HepG2 (cell line): Measurements from ENCODE around the gene PIP4K2B. TPM values are rescaled to one million over a fixed set of nuclear protein-coding genes. Genes with fewer than 3 reads are reported as not detected.

Experiments used
- microRNA-seq: library from miRNA; unstranded; fragments of <30 nt; microRNA quantifications from one replicate; pipeline ENCODE4, GENCODE V29; 2020
- polyA plus RNA-seq, 8 experiments: library from polyadenylated mRNA; depleted of rRNA in 3 of 8; stranded (reverse) in 7 of 8; unstranded in 1 of 8; fragments of >200 nt; fragmentation: Illumina TruSeq in 4 of 8; extraction: Trizol in 4 of 8; gene quantifications; 2 replicates each; pipeline versions ENCODE4 v1.2.1 to v1.2.3, GENCODE V29; 2011 to 2016; ENCODE audit warnings: low read depth in 4 of 8, missing spikeins in 1 of 8, mixed read lengths in 1 of 8; ENCODE audit not compliant: insufficient read depth in 1 of 8
- small RNA-seq, 3 experiments: library from RNA; depleted of rRNA; stranded (forward); fragments of <200 nt; gene quantifications; one replicate each; pipeline ENCODE3, GENCODE V24; 2012; ENCODE audit warnings: low read depth in 2 of 3, low replicate concordance in 1 of 3; ENCODE audit not compliant: insufficient read length in 3 of 3, insufficient read depth in 2 of 3
- total RNA-seq, 5 experiments: library from RNA; depleted of rRNA; stranded (reverse); fragments of >200 nt; fragmentation: Illumina TruSeq; extraction: Trizol; gene quantifications; 2 replicates each; pipeline ENCODE4 v1.2.3, GENCODE V29; 2016; ENCODE audit warnings: low read depth in 1 of 5
- TF ChIP-seq, protein P1 (sequence below): sonication (generic); formaldehyde crosslinking; IDR thresholded peaks from 2 replicates; pipeline ENCODE4 v1.4.0; 2020; ENCODE audit warnings: mild to moderate bottlenecking, missing genetic modification reagents

Gene PIP4K2B
- total and polyA plus RNA-seq, 2 of the 13 experiments (the other 11 are each of a cell fraction or from before 2014, with no cell fraction given) = 20.4 to 54.0 TPM

GRCh38 chr17:38716368-38717005 is 82.9 kb downstream of the PIP4K2B start (continued):
- TF ChIP-seq, protein P1, sequence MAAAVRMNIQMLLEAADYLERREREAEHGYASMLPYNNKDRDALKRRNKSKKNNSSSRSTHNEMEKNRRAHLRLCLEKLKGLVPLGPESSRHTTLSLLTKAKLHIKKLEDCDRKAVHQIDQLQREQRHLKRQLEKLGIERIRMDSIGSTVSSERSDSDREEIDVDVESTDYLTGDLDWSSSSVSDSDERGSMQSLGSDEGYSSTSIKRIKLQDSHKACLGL (CRISPR knock-in tag) = no peak

Small RNAs within 50 kb of the gene (microRNA-seq; reads per million reads assigned to microRNA genes)
- gene MIR4726 = 6.5 reads per million, percentile 38 among the genes with 10 or more reads in this experiment
- 0.51 reads per million for gene MIR4727

Small RNAs within 50 kb of the gene (small RNA-seq; reads per million reads assigned to genes)
- 0 reads per million in 3 experiments for gene MIR4726
- 0.10 to 0.97 (median 0.33) reads per million in 3 experiments for gene MIR4727
- 0 reads per million in 3 experiments for gene RNA5SP440
- gene RNU6-866P = 0 reads per million in 3 experiments

Other genes with a start within 250 kb of the PIP4K2B start
- 0.90 and 1.2 TPM in 2 replicates for gene SRCIN1, start 193.6 kb downstream of the PIP4K2B start, total RNA-seq (2016; rRNA removed; fragmentation: Illumina TruSeq; extraction: Trizol)
- 9.6 and 19.8 TPM in 2 replicates for gene SRCIN1, start 193.6 kb downstream of the PIP4K2B start, polyA plus RNA-seq (2011; rRNA removed)
- 29.0 and 37.8 TPM in 2 replicates for gene EPOP, start 124.6 kb downstream of the PIP4K2B start, total RNA-seq (2016; rRNA removed; fragmentation: Illumina TruSeq; extraction: Trizol)
- 13.9 and 14.7 TPM in 2 replicates for gene EPOP, start 124.6 kb downstream of the PIP4K2B start, polyA plus RNA-seq (2011; rRNA removed)
- 27.6 and 50.7 TPM in 2 replicates for gene MLLT6, start 94.3 kb downstream of the PIP4K2B start, total RNA-seq (2016; rRNA removed; fragmentation: Illumina TruSeq; extraction: Trizol)
- 69.5 TPM in 2 replicates for gene MLLT6, start 94.3 kb downstream of the PIP4K2B start, polyA plus RNA-seq (2011; rRNA removed)
- 34.1 and 42.6 TPM in 2 replicates for gene CISD3, start 69.2 kb downstream of the PIP4K2B start, total RNA-seq (2016; rRNA removed; fragmentation: Illumina TruSeq; extraction: Trizol)
- 30.0 and 34.9 TPM in 2 replicates for gene CISD3, start 69.2 kb downstream of the PIP4K2B start, polyA plus RNA-seq (2011; rRNA removed)
- gene PCGF2, start 51.2 kb downstream of the PIP4K2B start, total RNA-seq (2016; rRNA removed; fragmentation: Illumina TruSeq; extraction: Trizol) = 11.6 and 11.7 TPM in 2 replicates
- 29.4 and 30.6 TPM in 2 replicates for gene PCGF2, start 51.2 kb downstream of the PIP4K2B start, polyA plus RNA-seq (2011; rRNA removed)
- 517 and 688 TPM in 2 replicates for gene PSMB3, start 46.8 kb downstream of the PIP4K2B start, total RNA-seq (2016; rRNA removed; fragmentation: Illumina TruSeq; extraction: Trizol)
- 317 and 366 TPM in 2 replicates for gene PSMB3, start 46.8 kb downstream of the PIP4K2B start, polyA plus RNA-seq (2011; rRNA removed)
- 12.7 and 15.6 TPM in 2 replicates for gene CWC25, start 25.8 kb upstream of the PIP4K2B start, total RNA-seq (2016; rRNA removed; fragmentation: Illumina TruSeq; extraction: Trizol)
- 20.6 and 22.7 TPM in 2 replicates for gene CWC25, start 25.8 kb upstream of the PIP4K2B start, polyA plus RNA-seq (2011; rRNA removed)
- 2,790 and 3,298 TPM in 2 replicates for gene RPL23, start 54.2 kb upstream of the PIP4K2B start, total RNA-seq (2016; rRNA removed; fragmentation: Illumina TruSeq; extraction: Trizol)
- 4,288 and 4,860 TPM in 2 replicates for gene RPL23, start 54.2 kb upstream of the PIP4K2B start, polyA plus RNA-seq (2011; rRNA removed)
- 97.0 and 110 TPM in 2 replicates for gene LASP1, start 70.5 kb upstream of the PIP4K2B start, total RNA-seq (2016; rRNA removed; fragmentation: Illumina TruSeq; extraction: Trizol)
- 70.1 and 80.4 TPM in 2 replicates for gene LASP1, start 70.5 kb upstream of the PIP4K2B start, polyA plus RNA-seq (2011; rRNA removed)
- gene FBXO47, start 167.8 kb upstream of the PIP4K2B start, total RNA-seq (2016; rRNA removed; fragmentation: Illumina TruSeq; extraction: Trizol) = not detected in 2 replicates
- gene FBXO47, start 167.8 kb upstream of the PIP4K2B start, polyA plus RNA-seq (2011; rRNA removed) = not detected in 2 replicates